Osteoblast (primary cell): ENCODE data around the gene SHMT2. TPM values are rescaled to one million over a fixed set of nuclear protein-coding genes. Genes with fewer than 3 reads are reported as not detected.

Source experiments
- DNase-seq: peaks from one replicate; pipeline ENCODE4 v3.0.0; 2011; ENCODE audit warnings: low spot score, mixed read lengths; ENCODE audit not compliant: insufficient read length; ENCODE audit errors: missing footprints
- H2AFZ ChIP-seq: 2 replicates; pipeline ENCODE4 v1.6.0; 2011; ENCODE audit warnings: mild to moderate bottlenecking, low read length
- H3K27ac ChIP-seq: 2 replicates; pipeline ENCODE4 v1.5.1; 2011; ENCODE audit warnings: mild to moderate bottlenecking, low read depth, low read length, moderate library complexity
- H3K27me3 ChIP-seq: 2 replicates; pipeline ENCODE4 v1.6.0; 2012; ENCODE audit warnings: mild to moderate bottlenecking, control low read depth, inconsistent platforms, low read length, moderate library complexity; ENCODE audit not compliant: insufficient read depth
- H3K36me3 ChIP-seq: 2 replicates; pipeline ENCODE4 v1.5.1; 2011; ENCODE audit warnings: mild to moderate bottlenecking, low read length, control low read depth, moderate library complexity; ENCODE audit not compliant: insufficient read depth
- H3K4me1 ChIP-seq: 2 replicates; pipeline ENCODE4 v1.5.1; 2011; ENCODE audit warnings: mild to moderate bottlenecking, low read length, control low read depth, moderate library complexity; ENCODE audit not compliant: insufficient read depth
- H3K4me2 ChIP-seq: 2 replicates; pipeline ENCODE4 v1.6.0; 2011; ENCODE audit warnings: mild to moderate bottlenecking, low read length; ENCODE audit not compliant: insufficient read depth
- H3K4me3 ChIP-seq: fragments of 200-600 bp; sonication (generic); 3 replicates; pipeline ENCODE4 v1.5.1; 2012; ENCODE audit warnings: mild to moderate bottlenecking, low read length, inconsistent platforms; ENCODE audit not compliant: insufficient read depth
- H3K79me2 ChIP-seq: 2 replicates; pipeline ENCODE4 v1.6.0; 2012; ENCODE audit warnings: mild to moderate bottlenecking, low read length, control low read depth, inconsistent platforms; ENCODE audit not compliant: insufficient read depth
- H3K9me3 ChIP-seq: 2 replicates; pipeline ENCODE4 v1.5.1; 2011; ENCODE audit warnings: low read depth, low read length, control low read depth
- H4K20me1 ChIP-seq: 2 replicates; pipeline ENCODE4 v1.6.0; 2012; ENCODE audit warnings: mild to moderate bottlenecking, low read length, control low read depth; ENCODE audit not compliant: insufficient read depth
- total RNA-seq: library from RNA; depleted of rRNA; stranded (reverse); fragments of >200 nt; gene quantifications from 2 replicates; pipeline ENCODE4 v1.2.3, GENCODE V29; 2012
- TF ChIP-seq, protein P1 (sequence below): IDR thresholded peaks from 2 replicates; pipeline ENCODE4 v1.5.1; 2011; ENCODE audit warnings: mild to moderate bottlenecking, low read depth, low read length, moderate library complexity; ENCODE audit errors: extremely low read depth

Gene SHMT2
- total RNA-seq, 1 donor: 408 TPM

GRCh38 chr12:57207731-57208630 is 21.5 kb upstream of the SHMT2 start:
- H3K36me3 ChIP-seq: peaks cover 93% of the 10 kb centered on the region
- H3K79me2 ChIP-seq: peaks cover 6% of the 10 kb centered on the region

DNA sequence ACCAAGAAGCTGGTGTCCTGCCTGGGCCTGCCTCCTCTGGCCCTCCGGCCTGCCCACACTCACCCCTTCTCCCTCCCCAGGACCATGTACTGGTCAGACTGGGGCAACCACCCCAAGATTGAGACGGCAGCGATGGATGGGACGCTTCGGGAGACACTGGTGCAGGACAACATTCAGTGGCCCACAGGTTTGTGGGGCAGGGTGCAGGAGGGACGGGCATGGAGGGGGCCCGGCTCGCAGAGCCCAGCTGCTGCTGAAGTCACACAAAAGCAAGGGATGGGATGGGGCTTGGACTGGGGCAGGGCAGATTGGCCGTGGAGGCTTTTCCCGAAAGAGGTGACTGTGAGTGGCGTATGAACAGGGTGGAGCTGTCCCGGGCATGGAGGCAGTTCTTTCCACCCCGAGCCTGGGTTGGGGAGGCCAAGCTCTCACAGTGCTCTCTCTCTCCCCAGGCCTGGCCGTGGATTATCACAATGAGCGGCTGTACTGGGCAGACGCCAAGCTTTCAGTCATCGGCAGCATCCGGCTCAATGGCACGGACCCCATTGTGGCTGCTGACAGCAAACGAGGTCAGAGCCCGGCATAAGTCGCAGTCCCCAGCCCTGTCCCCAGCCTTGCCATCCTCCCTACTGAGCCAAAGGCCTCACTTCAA is 20.8 kb upstream of the SHMT2 start:
- H3K27ac ChIP-seq: no peak overlapping the region
- H3K4me3 ChIP-seq: no peak overlapping the region
- DNase-seq: no peak
- H3K27me3 ChIP-seq: no peaks in the 10 kb centered on the region
- no peak overlapping the region for H3K4me2 ChIP-seq
- no peaks in the 10 kb centered on the region for H3K9me3 ChIP-seq
- no peak overlapping the region for H2AFZ ChIP-seq
- H3K36me3 ChIP-seq: peaks cover 90% of the 10 kb centered on the region
- H4K20me1 ChIP-seq: peaks cover 64% of the 10 kb centered on the region
- TF ChIP-seq, protein P1, sequence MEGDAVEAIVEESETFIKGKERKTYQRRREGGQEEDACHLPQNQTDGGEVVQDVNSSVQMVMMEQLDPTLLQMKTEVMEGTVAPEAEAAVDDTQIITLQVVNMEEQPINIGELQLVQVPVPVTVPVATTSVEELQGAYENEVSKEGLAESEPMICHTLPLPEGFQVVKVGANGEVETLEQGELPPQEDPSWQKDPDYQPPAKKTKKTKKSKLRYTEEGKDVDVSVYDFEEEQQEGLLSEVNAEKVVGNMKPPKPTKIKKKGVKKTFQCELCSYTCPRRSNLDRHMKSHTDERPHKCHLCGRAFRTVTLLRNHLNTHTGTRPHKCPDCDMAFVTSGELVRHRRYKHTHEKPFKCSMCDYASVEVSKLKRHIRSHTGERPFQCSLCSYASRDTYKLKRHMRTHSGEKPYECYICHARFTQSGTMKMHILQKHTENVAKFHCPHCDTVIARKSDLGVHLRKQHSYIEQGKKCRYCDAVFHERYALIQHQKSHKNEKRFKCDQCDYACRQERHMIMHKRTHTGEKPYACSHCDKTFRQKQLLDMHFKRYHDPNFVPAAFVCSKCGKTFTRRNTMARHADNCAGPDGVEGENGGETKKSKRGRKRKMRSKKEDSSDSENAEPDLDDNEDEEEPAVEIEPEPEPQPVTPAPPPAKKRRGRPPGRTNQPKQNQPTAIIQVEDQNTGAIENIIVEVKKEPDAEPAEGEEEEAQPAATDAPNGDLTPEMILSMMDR: no peak
- H3K4me1 ChIP-seq: no peaks in the 10 kb centered on the region
- peaks cover 5% of the 10 kb centered on the region for H3K79me2 ChIP-seq

More at GRCh38 chr12:57207731-57208630, 21.5 kb upstream of the SHMT2 start:
- H3K4me2 ChIP-seq: no peak overlapping the region
- TF ChIP-seq, protein P1: no peak
- H3K4me3 ChIP-seq: no peak overlapping the region
- H3K4me1 ChIP-seq: no peaks in the 10 kb centered on the region
- no peak overlapping the region for H3K27ac ChIP-seq
- no peak overlapping the region for H2AFZ ChIP-seq
- DNase-seq: no peak
- H4K20me1 ChIP-seq: peaks cover 59% of the 10 kb centered on the region
- no peaks in the 10 kb centered on the region for H3K9me3 ChIP-seq
- no peaks in the 10 kb centered on the region for H3K27me3 ChIP-seq

GRCh38 chr12:57209916-57210315 is 19.6 kb upstream of the SHMT2 start:
- Histone ChIP-seq H3K79me2 (peaks cover 3% of the 10 kb centered on the region), H3K9me3 (no peaks in the 10 kb centered on the region), H3K36me3 (peaks cover 84% of the 10 kb centered on the region), H3K4me1 (no peaks in the 10 kb centered on the region), H3K4me2 (no peak overlapping the region), H3K4me3 (no peak overlapping the region), H4K20me1 (peaks cover 69% of the 10 kb centered on the region), H3K27me3 (peaks cover 4% of the 10 kb centered on the region), H2AFZ (no peak overlapping the region), H3K27ac (no peak overlapping the region)
- no peak for DNase-seq
- TF ChIP-seq, protein P1: no peak

- Histone ChIP-seq H3K4me2 (no peak overlapping the region), H3K79me2 (peaks cover 3% of the 10 kb centered on the region), H3K9me3 (no peaks in the 10 kb centered on the region), H2AFZ (no peak overlapping the region), H3K36me3 (peaks cover 78% of the 10 kb centered on the region), H3K4me1 (no peaks in the 10 kb centered on the region), H4K20me1 (peaks cover 70% of the 10 kb centered on the region), H3K4me3 (no peak overlapping the region), H3K27ac (no peak overlapping the region), H3K27me3 (peaks cover 10% of the 10 kb centered on the region)
- TF ChIP-seq, protein P1: no peak
- no peak for DNase-seq
These were observed 19.1 kb upstream of the SHMT2 start for GRCh38 chr12:57210461-57210860.
